ENCODE data around the gene NRL.

The NRL gene

GRCh38 chr14:24150061-24150460 is 35.3 kb upstream of the NRL start:
- peaks cover 31% of the 10 kb centered on the region for H3K36me3 ChIP-seq (ENCODE audit: control insufficient read depth, insufficient read depth, low read length)

GRCh38 chr14:24149302-24149969 is 34.7 kb upstream of the NRL start:
- no peak for TF ChIP-seq CTCF (IDR thresholded peaks at IDR 0.05; ENCODE audit: insufficient read depth, low read length, poor library complexity, severe bottlenecking)
- H3K36me3 ChIP-seq (ENCODE audit: control insufficient read depth, insufficient read depth, low read length), result peaks cover 31% of the 10 kb centered on the region
- DNase-seq (ENCODE audit: extremely low read depth, insufficient read length), result no peak
- H3K27me3 ChIP-seq (replicated peaks; ENCODE audit: control insufficient read depth, insufficient read depth, low read length), result no peaks in the 10 kb centered on the region
- H3K4me3 ChIP-seq (replicated peaks; ENCODE audit: low read depth, low read length), result no peak overlapping the region

More at GRCh38 chr14:24150061-24150460, 35.3 kb upstream of the NRL start:
- DNase-seq (ENCODE audit: extremely low read depth, insufficient read length), result no peak
- H3K27me3 ChIP-seq (replicated peaks; ENCODE audit: control insufficient read depth, insufficient read depth, low read length), result no peaks in the 10 kb centered on the region
- no peak overlapping the region for H3K4me3 ChIP-seq (replicated peaks; ENCODE audit: low read depth, low read length)
- TF ChIP-seq CTCF (IDR thresholded peaks at IDR 0.05; ENCODE audit: insufficient read depth, low read length, poor library complexity, severe bottlenecking), result no peak

- no peak for TF ChIP-seq CTCF (IDR thresholded peaks at IDR 0.05; ENCODE audit: insufficient read depth, low read length, poor library complexity, severe bottlenecking)
- Histone ChIP-seq H3K4me3 (replicated peaks; ENCODE audit: low read depth, low read length) (peak overlapping the region; percentile 100), H3K36me3 (ENCODE audit: control insufficient read depth, insufficient read depth, low read length) (peaks cover 39% of the 10 kb centered on the region), H3K27me3 (replicated peaks; ENCODE audit: control insufficient read depth, insufficient read depth, low read length) (no peaks in the 10 kb centered on the region)
- no peak for DNase-seq (ENCODE audit: extremely low read depth, insufficient read length)
Observed at GRCh38 chr14:24147761-24148428, 33.1 kb upstream of the NRL start.

- Histone ChIP-seq H3K4me3 (replicated peaks; ENCODE audit: low read depth, low read length) (peak within 1 kb of the TSS; percentile 100), H3K27me3 (replicated peaks; ENCODE audit: control insufficient read depth, insufficient read depth, low read length) (no peaks in the 10 kb centered on the region), H3K36me3 (ENCODE audit: control insufficient read depth, insufficient read depth, low read length) (peaks cover 37% of the 10 kb centered on the region)
- no peak for TF ChIP-seq CTCF (IDR thresholded peaks at IDR 0.05; ENCODE audit: insufficient read depth, low read length, poor library complexity, severe bottlenecking)
- DNase-seq (ENCODE audit: extremely low read depth, insufficient read length), result peak; percentile 93
Observed at GRCh38 chr14:24146978-24147760, 32.4 kb upstream of the NRL start, which contains the start of gene RNF31. TSS of gene RNF31 (plus strand) at chr14:24147498. CDS start at chr14:24147699, 201 bp downstream.

GRCh38 chr14:24146453-24146977 is 31.8 kb upstream of the NRL start, which contains the start of gene PSME2:
TSS of gene PSME2 (minus strand) at chr14:24146610. CDS start at chr14:24146581, 29 bp downstream.
- Histone ChIP-seq H3K4me3 (replicated peaks; ENCODE audit: low read depth, low read length) (peak within 1 kb of the TSS; percentile 100), H3K36me3 (ENCODE audit: control insufficient read depth, insufficient read depth, low read length) (peaks cover 32% of the 10 kb centered on the region), H3K27me3 (replicated peaks; ENCODE audit: control insufficient read depth, insufficient read depth, low read length) (no peaks in the 10 kb centered on the region)
- peak; percentile 95 for DNase-seq (ENCODE audit: extremely low read depth, insufficient read length)
- no peak for TF ChIP-seq CTCF (IDR thresholded peaks at IDR 0.05; ENCODE audit: insufficient read depth, low read length, poor library complexity, severe bottlenecking)

Data from GM06990 (cell line).